ENCODE measurements around the gene CCDC102B.

- TF ChIP-seq, protein P1, sequence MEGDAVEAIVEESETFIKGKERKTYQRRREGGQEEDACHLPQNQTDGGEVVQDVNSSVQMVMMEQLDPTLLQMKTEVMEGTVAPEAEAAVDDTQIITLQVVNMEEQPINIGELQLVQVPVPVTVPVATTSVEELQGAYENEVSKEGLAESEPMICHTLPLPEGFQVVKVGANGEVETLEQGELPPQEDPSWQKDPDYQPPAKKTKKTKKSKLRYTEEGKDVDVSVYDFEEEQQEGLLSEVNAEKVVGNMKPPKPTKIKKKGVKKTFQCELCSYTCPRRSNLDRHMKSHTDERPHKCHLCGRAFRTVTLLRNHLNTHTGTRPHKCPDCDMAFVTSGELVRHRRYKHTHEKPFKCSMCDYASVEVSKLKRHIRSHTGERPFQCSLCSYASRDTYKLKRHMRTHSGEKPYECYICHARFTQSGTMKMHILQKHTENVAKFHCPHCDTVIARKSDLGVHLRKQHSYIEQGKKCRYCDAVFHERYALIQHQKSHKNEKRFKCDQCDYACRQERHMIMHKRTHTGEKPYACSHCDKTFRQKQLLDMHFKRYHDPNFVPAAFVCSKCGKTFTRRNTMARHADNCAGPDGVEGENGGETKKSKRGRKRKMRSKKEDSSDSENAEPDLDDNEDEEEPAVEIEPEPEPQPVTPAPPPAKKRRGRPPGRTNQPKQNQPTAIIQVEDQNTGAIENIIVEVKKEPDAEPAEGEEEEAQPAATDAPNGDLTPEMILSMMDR (IDR thresholded peaks at IDR 0.05): no peak
- TF ChIP-seq POLR2A (IDR thresholded peaks at IDR 0.05): no peak
Observed at GRCh38 chr18:68995675-68996074, 197.8 kb downstream of the CCDC102B start.

All from ovary (tissue), 3 donors.